Naive B cell (primary cell): ENCODE results near the gene ZNF44. TPM values are rescaled to one million over a fixed set of nuclear protein-coding genes. Genes with fewer than 3 reads are reported as not detected.
A peak's percentile ranks its signal among the peaks of the same experiment; 100 is the strongest.

Experiments
- ATAC-seq, 2 donors: fragments of 150-1000 bp; cut with Tn5 transposase; 2 replicates each; pipeline ENCODE4 v1.10.0; 2021; ENCODE audit warnings: low read depth in 2 of 2, mild to moderate bottlenecking in 2 of 2, moderate library complexity in 2 of 2
- DNase-seq: peaks from one replicate; pipeline ENCODE4 v3.0.0; 2022
- H3K27ac Mint-ChIP-seq, 6 donors: one replicate each; pipeline ENCODE4 v1.8.0; 2020 to 2022; ENCODE audit warnings: mild to moderate bottlenecking in 6 of 6, mixed read lengths in 6 of 6, moderate library complexity in 5 of 6, inconsistent platforms in 2 of 6
- H3K27me3 Mint-ChIP-seq, 3 donors: one replicate each; pipeline ENCODE4 v1.8.0; 2021 to 2022; ENCODE audit warnings: mixed read lengths in 3 of 3, mild to moderate bottlenecking in 1 of 3
- H3K36me3 Mint-ChIP-seq, 2 donors: one replicate each; pipeline ENCODE4 v1.8.0; 2020 to 2022; ENCODE audit warnings: mixed read lengths in 2 of 2, inconsistent platforms in 1 of 2, mild to moderate bottlenecking in 1 of 2
- H3K4me1 Mint-ChIP-seq, 3 donors: one replicate each; pipeline ENCODE4 v1.8.0; 2020 to 2022; ENCODE audit warnings: mixed read lengths in 3 of 3, inconsistent platforms in 1 of 3, mild to moderate bottlenecking in 1 of 3, moderate library complexity in 1 of 3
- H3K4me3 Mint-ChIP-seq, 8 donors: one replicate each; pipeline ENCODE4 v1.8.0; 2020 to 2022; ENCODE audit warnings: mild to moderate bottlenecking in 8 of 8, mixed read lengths in 8 of 8, moderate library complexity in 8 of 8, inconsistent platforms in 2 of 8
- H3K9me3 Mint-ChIP-seq, 7 donors: one replicate each; pipeline ENCODE4 v1.8.0; 2020 to 2022; ENCODE audit warnings: mixed read lengths in 7 of 7, mild to moderate bottlenecking in 5 of 7, inconsistent platforms in 2 of 7, moderate library complexity in 1 of 7
- polyA plus RNA-seq, 6 donors: library from polyadenylated mRNA; unstranded; fragments of 300-500 nt; fragmentation: Illumina TruSeq; gene quantifications; one replicate each; pipeline ENCODE4 v1.2.3, GENCODE V29; 2021; ENCODE audit warnings: low read depth in 6 of 6

ZNF44 gene
- polyA plus RNA-seq, 6 donors from 2014 or later: 13.9 to 21.7 (median 15.3) TPM

GRCh38 chr19:12287958-12288500 is 6.7 kb downstream of the ZNF44 start:
- H3K9me3 Mint-ChIP-seq: no peaks in the 10 kb centered on the region
- H3K27me3 Mint-ChIP-seq: no peaks in the 10 kb centered on the region
- peaks cover 12 to 55% (median 25%) of the 10 kb centered on the region in 3 donors for H3K4me1 Mint-ChIP-seq
- peak overlapping the region in 2 of 6 donors; percentile 8 to 84 for H3K27ac Mint-ChIP-seq
- H3K36me3 Mint-ChIP-seq: peaks cover 0 to 5% of the 10 kb centered on the region in 2 donors
- DNase-seq (no peak), ATAC-seq (no peak)
- H3K4me3 Mint-ChIP-seq: no peak overlapping the region

- DNase-seq (no peak), ATAC-seq (no peak)
- H3K36me3 Mint-ChIP-seq: peaks cover 0 to 6% of the 10 kb centered on the region in 2 donors
- peaks cover 0 to 4% (median 0%) of the 10 kb centered on the region in 7 donors for H3K9me3 Mint-ChIP-seq
- no peak overlapping the region for H3K27ac Mint-ChIP-seq
- H3K4me3 Mint-ChIP-seq: no peak overlapping the region
- no peaks in the 10 kb centered on the region for H3K27me3 Mint-ChIP-seq
- peaks cover 16 to 56% (median 44%) of the 10 kb centered on the region in 3 donors for H3K4me1 Mint-ChIP-seq
These were observed 10.1 kb downstream of the ZNF44 start for GRCh38 chr19:12284631-12285030.

- Mint-ChIP-seq H3K4me3 (no peak overlapping the region), H3K9me3 (peaks cover 0 to 7% (median 0%) of the 10 kb centered on the region in 7 donors), H3K36me3 (peaks cover 0 to 10% of the 10 kb centered on the region in 2 donors), H3K27me3 (no peaks in the 10 kb centered on the region), H3K27ac (no peak overlapping the region), H3K4me1 (peaks cover 16 to 56% (median 44%) of the 10 kb centered on the region in 3 donors)
- no peak for ATAC-seq
- no peak for DNase-seq
These were observed 10.5 kb downstream of the ZNF44 start for GRCh38 chr19:12284226-12284625.

- DNase-seq: no peak
- Mint-ChIP-seq H3K27ac (peak overlapping the region in 1 of 6 donors; percentile 34), H3K27me3 (no peaks in the 10 kb centered on the region), H3K36me3 (peaks cover 37 to 42% of the 10 kb centered on the region in 2 donors), H3K9me3 (peaks cover 3 to 49% (median 33%) of the 10 kb centered on the region in 7 donors), H3K4me1 (peaks cover 23 to 53% (median 45%) of the 10 kb centered on the region in 3 donors), H3K4me3 (peak overlapping the region in 1 of 8 donors; percentile 7)
- ATAC-seq: no peak
These were observed 16.0 kb downstream of the ZNF44 start for GRCh38 chr19:12278713-12279112.

GRCh38 chr19:12272980-12273901 is 21.4 kb downstream of the ZNF44 start:
- H3K4me3 Mint-ChIP-seq: no peak overlapping the region
- no peak for DNase-seq
- no peak for ATAC-seq
- H3K36me3 Mint-ChIP-seq: peaks cover 67 to 72% of the 10 kb centered on the region in 2 donors
- H3K4me1 Mint-ChIP-seq: peaks cover 9 to 19% (median 11%) of the 10 kb centered on the region in 3 donors
- peak overlapping the region in 1 of 6 donors; percentile 70 for H3K27ac Mint-ChIP-seq
- no peaks in the 10 kb centered on the region for H3K27me3 Mint-ChIP-seq
- peaks cover 17 to 77% (median 65%) of the 10 kb centered on the region in 7 donors for H3K9me3 Mint-ChIP-seq

- H3K4me1 Mint-ChIP-seq: peaks cover 7 to 12% (median 9%) of the 10 kb centered on the region in 3 donors
- no peak overlapping the region for H3K27ac Mint-ChIP-seq
- H3K4me3 Mint-ChIP-seq: no peak overlapping the region
- H3K9me3 Mint-ChIP-seq: peaks cover 17 to 74% (median 63%) of the 10 kb centered on the region in 7 donors
- ATAC-seq (no peak), DNase-seq (no peak)
- peaks cover 63 to 65% of the 10 kb centered on the region in 2 donors for H3K36me3 Mint-ChIP-seq
- no peaks in the 10 kb centered on the region for H3K27me3 Mint-ChIP-seq
These were observed 22.3 kb downstream of the ZNF44 start for GRCh38 chr19:12272386-12272785.

- DNase-seq (no peak), ATAC-seq (no peak)
- Mint-ChIP-seq H3K27me3 (no peaks in the 10 kb centered on the region), H3K27ac (no peak overlapping the region), H3K4me3 (no peak overlapping the region), H3K9me3 (peaks cover 17 to 61% (median 48%) of the 10 kb centered on the region in 7 donors), H3K4me1 (no peaks in the 10 kb centered on the region), H3K36me3 (peaks cover 48 to 50% of the 10 kb centered on the region in 2 donors)
These were observed 23.8 kb downstream of the ZNF44 start for GRCh38 chr19:12270854-12271253.

- no peak overlapping the region for H3K27ac Mint-ChIP-seq
- peaks cover 14 to 22% of the 10 kb centered on the region in 2 donors for H3K36me3 Mint-ChIP-seq
- H3K4me1 Mint-ChIP-seq: peaks cover 0 to 3% (median 3%) of the 10 kb centered on the region in 3 donors
- DNase-seq (no peak), ATAC-seq (no peak)
- H3K27me3 Mint-ChIP-seq: no peaks in the 10 kb centered on the region
- peaks cover 4 to 34% (median 27%) of the 10 kb centered on the region in 7 donors for H3K9me3 Mint-ChIP-seq
- H3K4me3 Mint-ChIP-seq: no peak overlapping the region
These were observed 28.6 kb downstream of the ZNF44 start for GRCh38 chr19:12265921-12266704.

GRCh38 chr19:12261554-12261953 is 33.1 kb downstream of the ZNF44 start:
- Mint-ChIP-seq H3K4me1 (peaks cover 10 to 20% (median 13%) of the 10 kb centered on the region in 3 donors), H3K9me3 (peaks cover 0 to 13% (median 6%) of the 10 kb centered on the region in 7 donors), H3K36me3 (peaks cover 0 to 6% of the 10 kb centered on the region in 2 donors), H3K4me3 (no peak overlapping the region), H3K27ac (no peak overlapping the region), H3K27me3 (no peaks in the 10 kb centered on the region)
- DNase-seq: no peak
- no peak for ATAC-seq

GRCh38 chr19:12260861-12261260 is 33.8 kb downstream of the ZNF44 start:
- H3K36me3 Mint-ChIP-seq: peaks cover 0 to 6% of the 10 kb centered on the region in 2 donors
- no peak for DNase-seq
- peak overlapping the region in 1 of 8 donors; percentile 21 for H3K4me3 Mint-ChIP-seq
- ATAC-seq: no peak
- H3K27ac Mint-ChIP-seq: peak overlapping the region in 3 of 6 donors; percentile 52 to 96 (median 86)
- H3K4me1 Mint-ChIP-seq: peaks cover 10 to 22% (median 13%) of the 10 kb centered on the region in 3 donors
- peaks cover 0 to 16% (median 6%) of the 10 kb centered on the region in 7 donors for H3K9me3 Mint-ChIP-seq
- H3K27me3 Mint-ChIP-seq: no peaks in the 10 kb centered on the region

- Mint-ChIP-seq H3K9me3 (peaks cover 0 to 10% (median 3%) of the 10 kb centered on the region in 7 donors), H3K36me3 (peaks cover 0 to 6% of the 10 kb centered on the region in 2 donors), H3K27ac (peak overlapping the region in 2 of 6 donors; percentile 14 to 52), H3K27me3 (no peaks in the 10 kb centered on the region), H3K4me1 (peaks cover 7 to 25% (median 16%) of the 10 kb centered on the region in 3 donors), H3K4me3 (no peak overlapping the region)
- ATAC-seq (no peak), DNase-seq (no peak)
These were observed 34.4 kb downstream of the ZNF44 start for GRCh38 chr19:12260236-12260635.

- DNase-seq: no peak
- H3K4me1 Mint-ChIP-seq: peaks cover under 1 to 19% (median 6%) of the 10 kb centered on the region in 3 donors
- H3K27me3 Mint-ChIP-seq: no peaks in the 10 kb centered on the region
- peak overlapping the region in 1 of 6 donors; percentile 76 for H3K27ac Mint-ChIP-seq
- peaks cover 0 to 27% (median 16%) of the 10 kb centered on the region in 7 donors for H3K9me3 Mint-ChIP-seq
- no peak for ATAC-seq
- no peak overlapping the region for H3K4me3 Mint-ChIP-seq
- peaks cover 8 to 10% of the 10 kb centered on the region in 2 donors for H3K36me3 Mint-ChIP-seq
These were observed 39.3 kb downstream of the ZNF44 start for GRCh38 chr19:12255372-12255771.
